ENCODE measurements around the gene PAK4. TPM values are rescaled to one million over a fixed set of nuclear protein-coding genes. Genes with fewer than 3 reads are reported as not detected.

The PAK4 gene
- total and polyA plus RNA-seq, 12 donors, result 7.2 to 61.0 (median 23.8) TPM

DNA sequence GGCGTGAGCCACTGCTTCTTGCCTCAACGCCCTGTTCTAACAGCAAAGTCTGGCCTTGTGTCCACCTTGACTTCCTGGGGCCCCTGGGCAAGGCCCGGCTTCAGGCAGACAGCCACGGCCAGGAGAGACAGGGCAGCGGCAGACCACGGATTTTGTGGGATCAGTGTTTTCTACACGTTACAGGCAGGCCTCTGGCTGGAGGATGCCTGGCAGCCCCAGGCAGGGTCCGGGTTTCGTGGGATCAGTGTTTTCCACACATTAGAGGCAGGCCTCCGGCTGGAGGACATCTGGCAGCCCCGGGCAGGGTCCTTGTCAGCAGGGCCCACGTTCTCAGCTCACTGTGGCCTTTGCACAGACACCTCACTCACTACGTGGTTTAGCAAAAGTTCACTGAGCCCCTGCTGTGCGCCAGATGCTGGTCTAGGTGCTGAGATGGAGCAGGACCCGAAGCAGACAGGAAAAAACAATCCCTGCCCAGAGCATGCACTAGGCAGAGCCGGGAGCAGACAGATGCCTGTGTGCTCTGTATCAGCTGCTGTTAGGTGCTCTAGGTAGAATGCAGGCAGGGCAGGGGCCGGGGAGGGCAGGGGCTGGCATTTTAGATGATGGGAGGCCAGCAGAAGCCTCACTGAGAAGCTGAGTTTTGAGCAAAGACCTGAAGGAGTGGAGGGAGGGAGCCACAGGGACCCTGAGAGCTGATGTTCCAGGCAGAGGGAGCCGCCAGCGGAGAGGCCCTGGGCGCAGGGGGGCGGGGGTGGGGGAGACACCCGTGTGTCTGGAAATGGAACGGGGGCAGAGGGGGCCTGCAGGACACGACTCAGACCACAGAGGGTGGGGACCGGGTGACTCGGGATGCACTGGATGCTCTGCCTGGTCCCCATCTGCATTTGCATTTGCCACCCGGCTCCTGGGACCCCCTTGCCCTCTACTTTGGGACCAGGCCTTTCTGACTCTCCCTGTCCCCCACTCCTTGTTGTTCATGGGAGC, 46.2 kb downstream of the PAK4 start:
- no peak overlapping the region for H3K4me3 ChIP-seq
- intact Hi-C loops (cut with DNase I), result no loop called here
- no peaks in the 10 kb centered on the region for H3K27me3 ChIP-seq
- TF ChIP-seq CTCF (IDR thresholded peaks at IDR 0.05) (no peak), POLR2A (IDR thresholded peaks at IDR 0.05) (no peak)
- H3K9me3 ChIP-seq (replicated peaks in 1 of 3), result no peaks in the 10 kb centered on the region
- no peak overlapping the region for H3K27ac ChIP-seq
- peaks cover 9 to 10% of the 10 kb centered on the region in 2 donors for H3K4me1 ChIP-seq (replicated peaks in 1 of 2)
- no peak for DNase-seq
- peaks cover 0 to 31% of the 10 kb centered on the region in 2 donors for H3K36me3 ChIP-seq (replicated peaks in 1 of 2)
- 78 to 80% (median 79%) methylated on average over 17 to 27 of the region's 27 CpGs for WGBS, 4 donors

DNA sequence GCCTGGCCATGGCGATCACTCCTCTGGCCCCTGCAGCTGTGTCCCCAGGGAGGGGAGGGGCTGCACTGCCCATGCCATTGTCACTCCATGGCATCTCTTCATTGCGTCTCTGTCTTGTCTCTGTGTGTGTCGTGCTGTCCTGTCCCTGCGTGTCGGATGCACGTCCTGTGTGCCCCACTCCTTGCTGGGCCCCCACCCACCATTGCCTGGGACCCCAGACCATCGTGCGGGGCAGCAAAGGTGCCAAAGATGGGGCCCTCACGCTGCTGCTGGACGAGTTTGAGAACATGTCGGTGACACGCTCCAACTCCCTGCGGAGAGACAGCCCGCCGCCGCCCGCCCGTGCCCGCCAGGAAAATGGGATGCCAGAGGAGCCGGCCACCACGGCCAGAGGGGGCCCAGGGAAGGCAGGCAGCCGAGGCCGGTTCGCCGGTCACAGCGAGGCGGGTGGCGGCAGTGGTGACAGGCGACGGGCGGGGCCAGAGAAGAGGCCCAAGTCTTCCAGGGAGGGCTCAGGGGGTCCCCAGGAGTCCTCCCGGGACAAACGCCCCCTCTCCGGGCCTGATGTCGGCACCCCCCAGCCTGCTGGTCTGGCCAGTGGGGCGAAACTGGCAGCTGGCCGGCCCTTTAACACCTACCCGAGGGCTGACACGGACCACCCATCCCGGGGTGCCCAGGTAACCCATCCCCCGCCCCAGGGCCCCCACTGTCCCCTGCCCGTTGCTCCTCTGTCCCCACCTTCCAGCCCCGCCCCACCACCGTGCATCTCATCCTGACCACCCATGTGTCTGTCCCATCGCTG, 47.3 kb downstream of the PAK4 start:
- H3K4me3 ChIP-seq, result no peak overlapping the region
- no peak for DNase-seq
- H3K4me1 ChIP-seq (replicated peaks in 1 of 2), result no peaks in the 10 kb centered on the region
- H3K27me3 ChIP-seq, result no peaks in the 10 kb centered on the region
- intact Hi-C loops (cut with DNase I), result no loop called here
- no peak overlapping the region for H3K27ac ChIP-seq
- TF ChIP-seq CTCF (IDR thresholded peaks at IDR 0.05) (no peak), POLR2A (IDR thresholded peaks at IDR 0.05) (no peak)
- peaks cover 0 to 35% of the 10 kb centered on the region in 2 donors for H3K36me3 ChIP-seq (replicated peaks in 1 of 2)
- WGBS, 4 donors, result 89 to 95% (median 93%) methylated on average over 23 to 45 of the region's 45 CpGs
- no peaks in the 10 kb centered on the region for H3K9me3 ChIP-seq (replicated peaks in 1 of 3)

DNA sequence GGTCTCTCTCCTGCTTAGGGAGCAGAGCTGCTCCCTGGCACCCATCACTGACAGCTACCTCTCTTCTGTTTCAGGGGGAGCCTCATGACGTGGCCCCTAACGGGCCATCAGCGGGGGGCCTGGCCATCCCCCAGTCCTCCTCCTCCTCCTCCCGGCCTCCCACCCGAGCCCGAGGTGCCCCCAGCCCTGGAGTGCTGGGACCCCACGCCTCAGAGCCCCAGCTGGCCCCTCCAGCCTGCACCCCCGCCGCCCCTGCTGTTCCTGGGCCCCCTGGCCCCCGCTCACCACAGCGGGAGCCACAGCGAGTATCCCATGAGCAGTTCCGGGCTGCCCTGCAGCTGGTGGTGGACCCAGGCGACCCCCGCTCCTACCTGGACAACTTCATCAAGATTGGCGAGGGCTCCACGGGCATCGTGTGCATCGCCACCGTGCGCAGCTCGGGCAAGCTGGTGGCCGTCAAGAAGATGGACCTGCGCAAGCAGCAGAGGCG, 48.0 kb downstream of the PAK4 start:
- H3K27ac ChIP-seq, result no peak overlapping the region
- no peaks in the 10 kb centered on the region for H3K9me3 ChIP-seq (replicated peaks in 1 of 3)
- TF ChIP-seq POLR2A (IDR thresholded peaks at IDR 0.05) (no peak), CTCF (IDR thresholded peaks at IDR 0.05) (no peak)
- H3K27me3 ChIP-seq, result no peaks in the 10 kb centered on the region
- H3K36me3 ChIP-seq (replicated peaks in 1 of 2), result peaks cover 0 to 41% of the 10 kb centered on the region in 2 donors
- intact Hi-C loops (cut with DNase I), result no loop called here
- no peak for DNase-seq
- no peak overlapping the region for H3K4me3 ChIP-seq
- WGBS, 4 donors, result 95 to 97% (median 96%) methylated on average over 14 to 25 of the region's 25 CpGs
- no peaks in the 10 kb centered on the region for H3K4me1 ChIP-seq (replicated peaks in 1 of 2)

- WGBS, 4 donors, result 85 to 90% (median 88%) methylated on average over 14 to 16 of the region's 16 CpGs
- no peak for DNase-seq
- Histone ChIP-seq H3K27ac (no peak overlapping the region), H3K9me3 (replicated peaks in 1 of 3) (no peaks in the 10 kb centered on the region), H3K36me3 (replicated peaks in 1 of 2) (peaks cover 0 to 43% of the 10 kb centered on the region in 2 donors), H3K4me3 (no peak overlapping the region), H3K4me1 (replicated peaks in 1 of 2) (no peaks in the 10 kb centered on the region), H3K27me3 (no peaks in the 10 kb centered on the region)
- intact Hi-C loops (cut with DNase I), result no loop called here
- TF ChIP-seq POLR2A (IDR thresholded peaks at IDR 0.05) (no peak), CTCF (IDR thresholded peaks at IDR 0.05) (no peak)
Observed at GRCh38 chr19:39174142-39174541, 48.6 kb downstream of the PAK4 start.
